H9 (cell line): ENCODE data around the gene DSCAM. TPM values are rescaled to one million over a fixed set of nuclear protein-coding genes. Genes with fewer than 3 reads are reported as not detected.

Source experiments
- DNase-seq: peaks from one replicate; pipeline ENCODE4 v3.0.0-alpha.2; 2017
- H2AFZ ChIP-seq: one replicate; pipeline ENCODE4 v1.6.1; 2013; ENCODE audit warnings: mild to moderate bottlenecking, low read length, control low read depth, moderate library complexity
- H2AK5ac ChIP-seq: 2 replicates; pipeline ENCODE4 v1.6.1; 2013; ENCODE audit warnings: low read length, control low read depth, mixed read lengths; ENCODE audit not compliant: insufficient read length
- H2BK120ac ChIP-seq: one replicate; pipeline ENCODE4 v1.6.1; 2013; ENCODE audit warnings: low read depth, mild to moderate bottlenecking, low read length, control low read depth, inconsistent platforms; ENCODE audit not compliant: poor library complexity, severe bottlenecking
- H2BK12ac ChIP-seq: 2 replicates; pipeline ENCODE4 v1.6.1; 2013; ENCODE audit warnings: low read length, control low read depth, mixed read lengths, low read depth; ENCODE audit not compliant: insufficient read length
- H2BK15ac ChIP-seq: 2 replicates; pipeline ENCODE4 v1.6.1; 2013; ENCODE audit warnings: low read depth, low read length, control low read depth
- H2BK20ac ChIP-seq: one replicate; pipeline ENCODE4 v1.6.1; 2013; ENCODE audit warnings: low read depth, mild to moderate bottlenecking, low read length, control low read depth, inconsistent platforms; ENCODE audit not compliant: poor library complexity, severe bottlenecking
- H2BK5ac ChIP-seq: 2 replicates; pipeline ENCODE4 v1.6.1; 2013; ENCODE audit warnings: low read length, control low read depth, mixed read lengths; ENCODE audit not compliant: insufficient read length
- H3K14ac ChIP-seq: 2 replicates; pipeline ENCODE4 v1.6.1; 2013; ENCODE audit warnings: low read length, control low read depth; ENCODE audit not compliant: insufficient read depth
- H3K18ac ChIP-seq: 2 replicates; pipeline ENCODE4 v1.6.1; 2013; ENCODE audit warnings: low read depth, mild to moderate bottlenecking, mixed read lengths, low read length, control low read depth; ENCODE audit not compliant: insufficient read length
- H3K23ac ChIP-seq: 2 replicates; pipeline ENCODE4 v1.6.1; 2013; ENCODE audit warnings: low read length, control low read depth, mixed read lengths, low read depth; ENCODE audit not compliant: insufficient read length
- H3K23me2 ChIP-seq: 2 replicates; pipeline ENCODE4 v1.6.1; 2013; ENCODE audit warnings: low read depth, mild to moderate bottlenecking, mixed read lengths, low read length, control low read depth; ENCODE audit not compliant: insufficient read length, poor library complexity, severe bottlenecking
- H3K27ac ChIP-seq: 2 replicates; pipeline ENCODE4 v1.5.1; 2013; ENCODE audit warnings: low read length, control low read depth, mixed read lengths, low read depth; ENCODE audit not compliant: insufficient read length
- H3K27me3 ChIP-seq: 2 replicates; pipeline ENCODE4 v1.6.1; 2013; ENCODE audit warnings: low read length, control low read depth, inconsistent platforms; ENCODE audit not compliant: insufficient read depth
- H3K4ac ChIP-seq: 2 replicates; pipeline ENCODE4 v1.6.1; 2013; ENCODE audit warnings: low read depth, mild to moderate bottlenecking, control low read depth, inconsistent platforms, low read length, moderate library complexity
- H3K4me1 ChIP-seq: 2 replicates; pipeline ENCODE4 v1.6.1; 2013; ENCODE audit warnings: low read length, control low read depth, inconsistent platforms; ENCODE audit not compliant: insufficient read depth
- H3K4me2 ChIP-seq: 2 replicates; pipeline ENCODE4 v1.6.1; 2013; ENCODE audit warnings: low read length, control low read depth, mixed read lengths; ENCODE audit not compliant: insufficient read length, insufficient read depth
- H3K56ac ChIP-seq: 2 replicates; pipeline ENCODE4 v1.6.1; 2013; ENCODE audit warnings: low read depth, mild to moderate bottlenecking, mixed read lengths, low read length, control low read depth; ENCODE audit not compliant: insufficient read length
- H3K79me1 ChIP-seq: 2 replicates; pipeline ENCODE4 v1.6.1; 2013; ENCODE audit warnings: low read depth, mild to moderate bottlenecking, moderate library complexity, low read length, control low read depth, inconsistent platforms; ENCODE audit not compliant: insufficient read depth, poor library complexity, severe bottlenecking
- H3K79me2 ChIP-seq: 2 replicates; pipeline ENCODE4 v1.6.1; 2013; ENCODE audit warnings: low read length, control low read depth, inconsistent platforms; ENCODE audit not compliant: insufficient read depth
- H3K9ac ChIP-seq: 2 replicates; pipeline ENCODE4 v1.6.1; 2013; ENCODE audit warnings: low read length, control low read depth, mixed read lengths; ENCODE audit not compliant: insufficient read length; ENCODE audit errors: extremely low read depth
- H3K9me3 ChIP-seq: one replicate; pipeline ENCODE4 v1.6.1; 2013; ENCODE audit warnings: low read depth, low read length, inconsistent platforms; ENCODE audit not compliant: control insufficient read depth
- H3T11ph ChIP-seq: one replicate; pipeline ENCODE4 v1.6.1; 2013; ENCODE audit warnings: mild to moderate bottlenecking, low read length, control low read depth, inconsistent platforms
- H4K20me1 ChIP-seq: one replicate; pipeline ENCODE4 v1.6.1; 2013; ENCODE audit not compliant: control insufficient read depth, insufficient read length, insufficient read depth
- H4K5ac ChIP-seq: 2 replicates; pipeline ENCODE4 v1.6.1; 2013; ENCODE audit warnings: low read depth, mild to moderate bottlenecking, mixed read lengths, low read length, control low read depth; ENCODE audit not compliant: insufficient read length
- H4K8ac ChIP-seq: replicated peaks from 2 replicates; pipeline ENCODE4 v1.6.1; 2013; ENCODE audit warnings: low read length, control low read depth, mixed read lengths, low read depth; ENCODE audit not compliant: insufficient read length
- H4K91ac ChIP-seq: 2 replicates; pipeline ENCODE4 v1.6.1; 2013; ENCODE audit warnings: low read depth, mild to moderate bottlenecking, moderate library complexity, mixed read lengths, low read length, control low read depth; ENCODE audit not compliant: insufficient read length
- H3K27ac Mint-ChIP-seq, 3 experiments: 2 replicates in 2 of 3; 3 replicates in 1 of 3; pipeline ENCODE4 v1.8.0; 2020 to 2021; ENCODE audit warnings: mixed read lengths in 3 of 3, mild to moderate bottlenecking in 1 of 3, moderate library complexity in 1 of 3
- H3K27me3 Mint-ChIP-seq: 2 replicates; pipeline ENCODE4 v1.8.0; 2021; ENCODE audit warnings: low read depth, mild to moderate bottlenecking, moderate library complexity, mixed read lengths
- H3K36me3 Mint-ChIP-seq, 3 experiments: 2 replicates in 2 of 3; 3 replicates in 1 of 3; pipeline ENCODE4 v1.8.0; 2020 to 2021; ENCODE audit warnings: low read depth in 3 of 3, mixed read lengths in 3 of 3; ENCODE audit not compliant: insufficient read depth in 1 of 3
- H3K4me1 Mint-ChIP-seq, 2 experiments: 2 replicates each; pipeline ENCODE4 v1.8.0; 2020; ENCODE audit warnings: mixed read lengths in 2 of 2
- H3K4me3 Mint-ChIP-seq, 2 experiments: 2 replicates in 1 of 2; 3 replicates in 1 of 2; pipeline ENCODE4 v1.8.0; 2020 to 2021; ENCODE audit warnings: mild to moderate bottlenecking in 2 of 2, mixed read lengths in 2 of 2, moderate library complexity in 1 of 2
- H3K9me3 Mint-ChIP-seq, 2 experiments: 2 replicates in 1 of 2; 3 replicates in 1 of 2; pipeline ENCODE4 v1.8.0; 2020; ENCODE audit warnings: mild to moderate bottlenecking in 2 of 2, mixed read lengths in 2 of 2, moderate library complexity in 1 of 2
- WGBS: extraction: QIAGEN DNeasy Blood & Tissue Kit; methylation state at CpG from one replicate; pipeline ENCODE4 v1.1.7; 2013; ENCODE audit warnings: missing lambda C conversion rate, low lambda C conversion rate, mixed read lengths; ENCODE audit not compliant: insufficient read length; ENCODE audit errors: extremely low coverage; 5-methylcytosine and 5-hydroxymethylcytosine counted together
- total RNA-seq: library from RNA; stranded (reverse); gene quantifications from 2 replicates; pipeline ENCODE4 v1.2.1, GENCODE V29; 2021
- TF ChIP-seq, protein P1 (sequence below): fragments of 200-600 bp; sonication (generic); conservative IDR thresholded peaks from 3 replicates; pipeline ENCODE4 v1.8.0; 2021; ENCODE audit warnings: antibody characterized with exemption, mild to moderate bottlenecking

The DSCAM gene
- total RNA-seq, 1 experiment from 2014 or later, result 0.17 TPM

- no peak overlapping the region for H3K4me3 Mint-ChIP-seq
- no peak overlapping the region for H2BK12ac ChIP-seq
- no peaks in the 10 kb centered on the region for H3K9me3 ChIP-seq
- H3K4me1 Mint-ChIP-seq, result no peaks in the 10 kb centered on the region
- H3K36me3 Mint-ChIP-seq, result peaks cover 3 to 6% (median 4%) of the 10 kb centered on the region in 3 experiments; a peak in 4 of 7 replicates
- no peak overlapping the region; a peak in 1 of 7 replicates for H3K27ac Mint-ChIP-seq
- no peak overlapping the region for H3K9ac ChIP-seq
- no peaks in the 10 kb centered on the region for H3K79me2 ChIP-seq
- no peak overlapping the region for H2BK15ac ChIP-seq
- H3K79me1 ChIP-seq, result no peaks in the 10 kb centered on the region
- H2AFZ ChIP-seq, result no peak overlapping the region
- no peak overlapping the region for H2AK5ac ChIP-seq
- H3K27me3 ChIP-seq, result no peaks in the 10 kb centered on the region
- no peaks in the 10 kb centered on the region; the same call in 1 of the 2 replicates for H3K27me3 Mint-ChIP-seq
- no peak overlapping the region for H4K8ac ChIP-seq
- no peak overlapping the region for H3T11ph ChIP-seq
- no peak overlapping the region for H3K23ac ChIP-seq
- H3K56ac ChIP-seq, result no peak overlapping the region
- no peak overlapping the region for H3K4me2 ChIP-seq
- H4K91ac ChIP-seq, result no peak overlapping the region
- no peak overlapping the region for H2BK120ac ChIP-seq
- H4K20me1 ChIP-seq, result no peaks in the 10 kb centered on the region
- WGBS, result no CpG with 5 or more reads among the region's 2 CpGs
- H3K4ac ChIP-seq, result no peak overlapping the region
- H3K14ac ChIP-seq, result no peak overlapping the region
- DNase-seq, result peak; percentile 43
- H3K18ac ChIP-seq, result no peak overlapping the region
- no peaks in the 10 kb centered on the region for H3K4me1 ChIP-seq
- H3K27ac ChIP-seq, result no peak overlapping the region
- TF ChIP-seq, protein P1, sequence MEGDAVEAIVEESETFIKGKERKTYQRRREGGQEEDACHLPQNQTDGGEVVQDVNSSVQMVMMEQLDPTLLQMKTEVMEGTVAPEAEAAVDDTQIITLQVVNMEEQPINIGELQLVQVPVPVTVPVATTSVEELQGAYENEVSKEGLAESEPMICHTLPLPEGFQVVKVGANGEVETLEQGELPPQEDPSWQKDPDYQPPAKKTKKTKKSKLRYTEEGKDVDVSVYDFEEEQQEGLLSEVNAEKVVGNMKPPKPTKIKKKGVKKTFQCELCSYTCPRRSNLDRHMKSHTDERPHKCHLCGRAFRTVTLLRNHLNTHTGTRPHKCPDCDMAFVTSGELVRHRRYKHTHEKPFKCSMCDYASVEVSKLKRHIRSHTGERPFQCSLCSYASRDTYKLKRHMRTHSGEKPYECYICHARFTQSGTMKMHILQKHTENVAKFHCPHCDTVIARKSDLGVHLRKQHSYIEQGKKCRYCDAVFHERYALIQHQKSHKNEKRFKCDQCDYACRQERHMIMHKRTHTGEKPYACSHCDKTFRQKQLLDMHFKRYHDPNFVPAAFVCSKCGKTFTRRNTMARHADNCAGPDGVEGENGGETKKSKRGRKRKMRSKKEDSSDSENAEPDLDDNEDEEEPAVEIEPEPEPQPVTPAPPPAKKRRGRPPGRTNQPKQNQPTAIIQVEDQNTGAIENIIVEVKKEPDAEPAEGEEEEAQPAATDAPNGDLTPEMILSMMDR, result peak; percentile 61
- no peak overlapping the region for H2BK5ac ChIP-seq
- no peak overlapping the region for H4K5ac ChIP-seq
- H3K23me2 ChIP-seq, result no peaks in the 10 kb centered on the region
- H2BK20ac ChIP-seq, result no peak overlapping the region
- H3K9me3 Mint-ChIP-seq, result peaks cover 11 to 19% of the 10 kb centered on the region in 2 experiments; a peak in 4 of 5 replicates
Measured at GRCh38 chr21:39968010-39968409, 878.9 kb downstream of the DSCAM start.
